ENCODE measurements around the gene KLHL11. TPM values are rescaled to one million over a fixed set of nuclear protein-coding genes. Genes with fewer than 3 reads are reported as not detected.
"Not testable (repeated sequence)": the region's sequence is repeated elsewhere in the genome, so short reads cannot be mapped to it uniquely, and the experiment has no call there.

KLHL11 gene
- total RNA-seq, 1 donor from 2014 or later, result 13.8 TPM

DNA sequence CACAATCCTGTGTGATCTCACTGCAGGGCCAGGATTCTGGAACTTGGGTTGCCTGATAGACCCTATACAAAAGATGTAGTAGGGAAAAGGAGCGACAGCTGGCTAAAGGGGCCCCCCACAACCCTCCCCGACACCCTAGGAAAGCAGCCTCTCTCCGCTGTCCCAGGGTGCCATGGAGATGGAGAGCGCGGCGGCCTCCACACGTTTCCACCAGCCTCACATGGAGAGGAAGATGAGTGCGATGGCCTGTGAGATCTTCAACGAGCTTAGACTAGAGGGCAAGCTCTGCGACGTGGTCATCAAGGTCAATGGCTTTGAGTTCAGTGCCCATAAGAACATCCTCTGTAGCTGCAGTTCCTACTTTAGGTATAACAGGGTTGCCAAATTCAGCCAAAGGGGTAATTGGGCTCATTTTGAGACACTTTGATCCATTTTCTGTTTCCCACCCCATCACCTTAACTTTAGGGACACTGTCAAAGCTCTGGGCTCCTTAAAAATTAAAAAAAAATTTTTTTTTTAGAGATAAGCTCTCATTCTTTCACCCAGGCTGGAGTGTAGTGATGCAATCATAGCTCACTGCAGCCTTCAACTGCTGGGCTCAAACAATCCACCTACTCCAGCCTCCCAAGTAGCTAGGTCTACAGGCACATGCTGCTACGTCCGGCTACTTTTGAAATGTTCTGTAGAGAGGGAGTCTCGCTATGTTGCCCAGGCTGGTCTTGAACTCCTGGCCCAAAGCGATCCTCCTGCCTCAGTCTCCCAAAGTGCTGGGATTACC lies 27.3 kb downstream of the KLHL11 start, which contains the start of gene KLHL10:
Gene KLHL10, plus strand, starts transcription at position 65 of the 778 bp plus-strand sequence. Its CDS starts 108 bp downstream, at position 173.
- H3K4me3 ChIP-seq (ENCODE audit: low read depth, low read length), result peak within 1 kb of the TSS; percentile 82
- DNase-seq (ENCODE audit: low read depth), result no peak
- TF ChIP-seq, protein P1, sequence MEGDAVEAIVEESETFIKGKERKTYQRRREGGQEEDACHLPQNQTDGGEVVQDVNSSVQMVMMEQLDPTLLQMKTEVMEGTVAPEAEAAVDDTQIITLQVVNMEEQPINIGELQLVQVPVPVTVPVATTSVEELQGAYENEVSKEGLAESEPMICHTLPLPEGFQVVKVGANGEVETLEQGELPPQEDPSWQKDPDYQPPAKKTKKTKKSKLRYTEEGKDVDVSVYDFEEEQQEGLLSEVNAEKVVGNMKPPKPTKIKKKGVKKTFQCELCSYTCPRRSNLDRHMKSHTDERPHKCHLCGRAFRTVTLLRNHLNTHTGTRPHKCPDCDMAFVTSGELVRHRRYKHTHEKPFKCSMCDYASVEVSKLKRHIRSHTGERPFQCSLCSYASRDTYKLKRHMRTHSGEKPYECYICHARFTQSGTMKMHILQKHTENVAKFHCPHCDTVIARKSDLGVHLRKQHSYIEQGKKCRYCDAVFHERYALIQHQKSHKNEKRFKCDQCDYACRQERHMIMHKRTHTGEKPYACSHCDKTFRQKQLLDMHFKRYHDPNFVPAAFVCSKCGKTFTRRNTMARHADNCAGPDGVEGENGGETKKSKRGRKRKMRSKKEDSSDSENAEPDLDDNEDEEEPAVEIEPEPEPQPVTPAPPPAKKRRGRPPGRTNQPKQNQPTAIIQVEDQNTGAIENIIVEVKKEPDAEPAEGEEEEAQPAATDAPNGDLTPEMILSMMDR (conservative IDR thresholded peaks at IDR 0.05; ENCODE audit: low read depth, low read length), result no peak

DNA sequence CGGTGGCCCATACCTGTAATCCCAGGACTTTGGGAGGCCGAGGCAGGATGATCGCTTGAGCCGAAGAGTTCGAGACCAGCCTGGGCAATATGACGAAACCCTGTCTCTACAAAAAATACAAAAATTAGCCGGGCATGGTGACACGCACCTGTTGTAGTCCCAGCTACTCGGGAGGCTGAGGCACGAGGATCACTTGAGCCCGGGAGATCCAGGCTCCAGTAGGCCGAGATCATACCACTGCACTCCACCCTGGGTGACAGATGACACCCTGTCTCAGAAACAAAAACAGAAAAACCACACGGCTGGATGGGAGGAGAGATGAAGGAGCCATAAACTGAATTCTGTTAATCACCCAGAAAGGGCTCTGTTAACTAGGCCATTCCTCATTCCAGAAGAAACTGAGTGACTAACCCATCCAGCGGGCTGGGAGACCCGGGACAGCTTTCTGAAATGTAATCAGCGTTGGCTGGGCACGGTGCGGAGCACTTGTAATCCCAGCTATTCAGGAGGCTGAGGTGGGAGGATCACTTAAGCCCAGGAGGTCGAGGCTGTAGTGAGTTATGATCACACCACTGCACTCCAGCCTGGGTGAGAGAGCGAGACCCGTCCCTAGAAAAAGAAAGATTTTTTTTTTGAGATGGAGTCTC lies 28.6 kb downstream of the KLHL11 start:
- H3K4me3 ChIP-seq (ENCODE audit: low read depth, low read length), result peak overlapping the region; percentile 82
- DNase-seq (ENCODE audit: low read depth), result no peak
- TF ChIP-seq, protein P1 (conservative IDR thresholded peaks at IDR 0.05; ENCODE audit: low read depth, low read length), result no peak

DNA sequence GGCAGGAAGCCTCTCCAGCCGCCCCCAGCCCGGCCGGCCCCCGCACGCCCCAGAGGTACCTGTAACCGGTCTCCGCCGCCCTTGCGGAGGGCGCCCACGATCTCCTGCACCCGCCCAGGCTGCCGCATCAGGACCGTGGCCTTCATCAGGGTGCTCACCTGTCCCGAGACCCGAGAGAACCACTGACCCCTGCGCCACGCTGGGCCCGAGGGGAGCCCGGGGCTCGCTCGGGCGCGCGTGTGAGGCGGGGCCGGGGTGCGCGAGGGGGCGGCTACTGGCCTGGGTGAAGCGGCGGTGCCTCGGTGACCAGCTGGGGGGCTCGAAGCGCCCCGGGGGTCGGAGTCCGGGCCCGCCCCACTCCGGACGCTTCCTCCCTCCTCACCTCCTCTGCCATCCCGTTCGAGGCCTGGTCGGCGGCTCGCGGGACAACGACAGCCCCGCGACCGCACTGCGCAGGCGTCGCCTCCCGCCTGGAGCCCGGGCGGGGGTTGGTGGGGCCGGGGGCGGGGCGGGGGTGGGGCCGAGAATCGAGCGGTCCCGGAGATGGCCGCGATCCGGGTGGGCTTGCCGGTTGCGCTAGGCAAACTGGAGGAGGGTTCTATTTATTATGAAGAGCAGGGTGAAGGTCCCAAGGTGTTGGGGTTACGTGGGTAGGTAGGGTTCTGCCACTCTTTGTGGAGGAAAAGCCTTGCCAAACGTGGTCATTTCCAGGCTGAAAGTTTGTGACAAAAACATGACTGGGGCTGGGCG lies 29.2 kb downstream of the KLHL11 start, which contains the start of gene NT5C3B:
Gene NT5C3B, minus strand, starts transcription at position 433 of the 750 bp plus-strand sequence. Its CDS starts 39 bp downstream, at position 394.
- H3K4me3 ChIP-seq (ENCODE audit: low read depth, low read length), result peak within 1 kb of the TSS; percentile 82
- TF ChIP-seq, protein P1 (conservative IDR thresholded peaks at IDR 0.05; ENCODE audit: low read depth, low read length), result no peak
- DNase-seq (ENCODE audit: low read depth), result no peak

DNA sequence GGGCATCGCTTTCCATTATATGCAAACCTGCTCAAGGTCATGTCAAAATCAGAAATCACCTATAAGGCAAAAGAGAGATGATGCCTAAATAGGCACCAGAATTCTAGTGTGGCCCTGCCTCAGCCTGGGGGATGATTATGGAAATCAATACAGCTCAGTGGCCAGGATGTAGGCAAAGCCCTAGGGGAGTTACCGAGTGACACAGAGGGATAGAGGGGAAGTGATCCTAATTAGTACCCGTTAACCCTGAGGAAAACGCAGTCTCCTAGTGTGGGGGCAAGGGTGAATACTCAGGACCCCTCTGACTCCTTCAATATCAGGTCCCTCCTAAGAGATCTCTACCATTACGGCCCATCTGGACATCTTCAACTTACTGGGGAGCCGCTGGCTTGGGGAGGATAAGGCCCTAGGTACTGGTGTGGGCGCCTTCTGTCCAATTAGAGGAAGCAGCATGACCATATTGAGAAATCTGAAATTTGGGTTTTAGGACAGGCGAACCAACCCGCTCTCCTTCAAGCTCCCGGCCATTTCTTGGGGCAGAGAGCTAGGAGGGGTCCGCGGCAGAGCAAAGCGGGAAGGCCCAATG lies 29.9 kb downstream of the KLHL11 start:
- H3K4me3 ChIP-seq (ENCODE audit: low read depth, low read length), result peak overlapping the region; percentile 82
- no peak for DNase-seq (ENCODE audit: low read depth)
- TF ChIP-seq, protein P1 (conservative IDR thresholded peaks at IDR 0.05; ENCODE audit: low read depth, low read length), result no peak

DNA sequence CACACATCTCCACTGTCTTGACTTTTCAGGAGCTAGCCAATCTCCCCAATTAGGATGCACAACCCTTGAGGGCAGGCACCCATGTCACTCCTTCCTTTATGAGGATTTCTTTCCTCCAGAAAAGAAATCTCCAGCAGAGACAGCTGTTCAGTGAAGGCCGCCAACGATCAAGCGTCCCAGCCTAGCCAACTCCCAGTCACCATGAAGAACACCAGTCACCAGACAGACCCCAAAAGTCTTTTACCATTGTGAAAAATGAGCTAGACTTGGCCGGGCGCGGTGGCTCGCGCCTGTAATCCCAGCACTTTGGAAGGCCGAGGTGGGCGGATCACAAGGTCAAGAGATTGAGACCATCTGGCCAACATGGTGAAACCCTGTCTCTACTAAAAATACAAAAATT lies 35.3 kb downstream of the KLHL11 start:
- not testable (repeated sequence) for H3K4me3 ChIP-seq (ENCODE audit: low read depth, low read length); DNase-seq (ENCODE audit: low read depth)

DNA sequence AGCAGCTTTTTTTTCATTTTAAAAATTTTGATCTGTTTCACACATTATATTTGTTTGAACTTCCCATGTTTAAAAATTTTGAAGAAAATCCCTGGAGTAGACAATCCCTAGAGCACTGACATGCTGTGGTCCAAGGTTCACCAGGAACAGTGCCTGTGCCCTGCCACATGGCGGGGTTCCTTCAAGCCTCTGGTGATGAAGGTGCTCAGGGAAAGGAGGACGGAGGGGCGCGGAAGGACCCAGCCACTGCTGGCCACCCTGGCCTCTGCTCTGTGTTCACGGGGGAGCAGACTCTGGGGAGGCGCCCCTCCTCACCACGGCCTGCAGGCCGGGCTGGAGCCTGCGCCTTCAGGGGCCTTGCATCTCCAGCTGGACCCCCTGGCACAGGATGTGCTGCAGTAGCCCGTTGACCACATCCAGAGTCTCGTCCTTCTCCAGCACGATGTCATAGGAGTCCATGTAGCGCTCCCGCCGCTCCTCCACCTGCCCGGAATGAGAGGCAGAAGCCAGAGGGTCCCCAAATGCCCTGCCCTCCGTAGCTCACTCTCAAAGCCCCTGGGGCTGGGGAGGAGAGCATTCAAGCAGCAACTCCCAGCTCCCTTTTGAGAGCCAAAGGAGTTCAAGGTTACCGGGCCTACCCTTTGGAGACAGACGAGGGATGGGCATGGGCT lies 39.9 kb downstream of the KLHL11 start:
- H3K4me3 ChIP-seq (ENCODE audit: low read depth, low read length), result no peak overlapping the region
- TF ChIP-seq, protein P1 (conservative IDR thresholded peaks at IDR 0.05; ENCODE audit: low read depth, low read length), result no peak

More for the DNA sequence above, 39.9 kb downstream of the KLHL11 start:
- DNase-seq (ENCODE audit: low read depth), result no peak

All from epithelial cell of proximal tubule (primary cell).